GM18873 (cell line): ENCODE results near the gene APOBEC4.
"Not testable (repeated sequence)": the region's sequence is repeated elsewhere in the genome, so short reads cannot be mapped to it uniquely, and the experiment has no call there.

Experiments
- ATAC-seq: cut with Tn5 transposase; IDR thresholded peaks from one replicate; pipeline ENCODE4 v1.9.1; 2021; ENCODE audit warnings: mild to moderate bottlenecking, moderate library complexity, moderate number of reproducible peaks; ENCODE audit not compliant: unreplicated experiment, low FRiP score

APOBEC4 gene, protein sequence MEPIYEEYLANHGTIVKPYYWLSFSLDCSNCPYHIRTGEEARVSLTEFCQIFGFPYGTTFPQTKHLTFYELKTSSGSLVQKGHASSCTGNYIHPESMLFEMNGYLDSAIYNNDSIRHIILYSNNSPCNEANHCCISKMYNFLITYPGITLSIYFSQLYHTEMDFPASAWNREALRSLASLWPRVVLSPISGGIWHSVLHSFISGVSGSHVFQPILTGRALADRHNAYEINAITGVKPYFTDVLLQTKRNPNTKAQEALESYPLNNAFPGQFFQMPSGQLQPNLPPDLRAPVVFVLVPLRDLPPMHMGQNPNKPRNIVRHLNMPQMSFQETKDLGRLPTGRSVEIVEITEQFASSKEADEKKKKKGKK

DNA sequence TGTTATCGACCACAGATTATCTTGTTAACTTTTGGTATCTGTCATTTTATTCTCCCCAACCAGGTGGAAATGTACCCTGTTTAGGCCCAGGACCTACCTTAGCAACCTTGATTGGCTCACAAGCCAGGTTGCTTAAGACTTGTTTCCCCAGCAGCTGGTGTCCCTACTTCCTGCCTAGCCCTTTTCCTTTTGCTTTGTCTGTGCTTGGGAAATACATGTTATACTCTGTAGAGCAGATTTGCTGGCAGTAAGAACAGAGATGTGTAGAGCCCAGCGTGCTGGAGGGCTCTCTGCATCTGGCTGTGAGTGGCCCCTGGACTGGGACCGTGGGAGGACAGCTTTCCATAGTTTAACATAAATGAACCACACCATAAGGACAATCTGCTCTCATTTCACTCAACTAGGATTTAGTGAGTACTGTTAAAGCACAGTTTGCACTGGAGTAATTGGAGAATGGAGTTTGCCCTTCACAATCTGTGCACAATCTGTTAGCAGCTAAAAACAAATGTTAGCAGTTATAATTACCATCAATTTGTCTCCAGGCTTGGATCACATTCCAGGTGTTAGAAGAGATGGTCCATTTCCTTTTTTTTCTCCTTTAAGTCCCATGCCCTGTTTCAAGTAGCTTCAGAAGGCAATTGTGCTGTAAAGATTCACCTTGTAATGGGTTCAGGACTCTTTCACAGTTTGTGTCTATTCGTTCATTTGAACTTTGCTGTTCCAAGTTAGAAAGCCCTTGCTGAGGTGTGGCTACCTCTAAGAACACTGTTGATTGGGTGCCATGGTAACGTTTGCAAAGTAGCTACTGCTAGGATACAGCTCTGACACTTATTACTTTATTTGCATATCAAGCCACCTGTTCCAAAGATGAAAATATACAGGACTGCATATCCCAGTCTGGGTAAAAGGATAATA, at the start of gene APOBEC4:
Gene APOBEC4, minus strand, starts transcription at position 770 of the 915 bp plus-strand sequence. CDS start 4,535 bp downstream, outside the sequence.
- no peak for ATAC-seq

DNA sequence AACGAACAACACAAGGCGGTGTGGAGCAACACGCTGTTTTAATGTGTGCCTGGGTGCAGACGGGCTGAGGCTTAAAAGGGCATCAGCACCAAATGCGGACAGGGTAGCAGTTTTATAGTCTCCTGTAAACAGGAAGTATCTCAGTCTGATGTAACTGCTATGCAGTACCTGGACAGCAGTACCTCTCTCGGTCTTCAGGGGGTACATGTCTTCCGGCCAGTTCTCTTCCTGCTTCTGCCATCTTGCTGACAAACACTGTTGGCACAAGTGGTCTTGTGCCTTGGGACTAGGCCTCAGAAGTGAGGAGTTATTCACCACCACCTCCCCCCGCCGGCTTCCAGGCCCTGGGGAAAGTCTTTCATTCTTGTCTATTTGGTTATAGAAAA, 49.7 kb upstream of the APOBEC4 start:
- ATAC-seq: no peak

DNA sequence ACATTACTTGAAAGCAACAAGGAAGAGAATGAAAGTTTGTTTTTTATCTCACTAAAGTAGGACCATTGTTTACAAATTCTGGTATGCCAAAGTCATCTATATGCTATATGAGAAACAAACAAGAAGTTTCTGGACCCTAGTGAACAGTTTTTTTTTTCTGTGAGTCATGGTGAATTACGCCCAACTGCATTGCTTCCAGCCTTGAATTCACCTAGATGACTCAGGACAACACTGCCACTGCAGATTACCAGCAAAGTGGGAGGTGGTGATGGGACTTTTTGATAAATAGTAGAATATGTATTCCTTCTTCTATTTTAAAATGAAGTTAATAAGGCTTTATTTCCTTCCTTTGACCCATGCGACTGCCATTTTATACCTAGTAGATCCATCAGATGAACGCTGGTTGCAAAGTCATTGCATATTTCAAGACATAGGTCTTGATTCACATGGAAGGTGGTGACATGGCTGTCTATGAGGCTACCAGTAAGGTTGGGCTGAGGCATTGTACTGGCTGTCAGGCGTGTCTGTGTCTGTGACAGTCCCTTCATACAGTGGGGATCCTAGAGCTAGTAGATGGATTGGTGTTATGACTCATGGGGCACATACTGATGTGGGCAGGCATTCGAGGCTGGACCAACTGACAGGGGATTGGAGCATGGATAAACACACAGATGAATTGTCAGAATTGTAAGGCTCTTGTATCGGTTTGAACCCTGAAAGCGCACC, 49.1 kb upstream of the APOBEC4 start:
- no peak for ATAC-seq

DNA sequence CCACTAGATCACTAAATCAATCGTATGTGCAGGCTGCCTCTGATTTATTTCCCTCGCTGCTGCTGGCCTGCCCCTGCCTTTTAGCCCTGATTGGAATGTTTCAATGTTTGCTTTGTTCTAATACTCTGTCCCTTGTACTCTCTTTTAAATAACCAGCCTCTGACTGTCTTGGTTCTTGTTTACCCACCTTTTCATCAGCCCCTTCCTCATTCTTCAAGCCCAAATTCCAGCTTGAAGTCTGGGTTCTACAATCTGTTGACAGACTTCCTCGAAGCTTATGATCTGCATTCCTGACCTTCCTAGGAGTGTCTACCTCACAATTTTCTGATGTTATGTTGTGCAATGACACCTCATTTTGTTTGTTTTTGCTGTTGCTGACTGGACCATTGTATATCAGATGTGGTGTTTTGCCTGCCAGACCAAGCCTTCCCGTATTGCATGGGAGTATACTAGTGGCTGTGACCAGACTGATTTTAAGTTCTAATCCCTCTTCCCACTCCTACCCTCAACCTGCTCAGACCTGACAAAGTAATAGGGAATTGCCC, 46.6 kb upstream of the APOBEC4 start:
- no peak for ATAC-seq

DNA sequence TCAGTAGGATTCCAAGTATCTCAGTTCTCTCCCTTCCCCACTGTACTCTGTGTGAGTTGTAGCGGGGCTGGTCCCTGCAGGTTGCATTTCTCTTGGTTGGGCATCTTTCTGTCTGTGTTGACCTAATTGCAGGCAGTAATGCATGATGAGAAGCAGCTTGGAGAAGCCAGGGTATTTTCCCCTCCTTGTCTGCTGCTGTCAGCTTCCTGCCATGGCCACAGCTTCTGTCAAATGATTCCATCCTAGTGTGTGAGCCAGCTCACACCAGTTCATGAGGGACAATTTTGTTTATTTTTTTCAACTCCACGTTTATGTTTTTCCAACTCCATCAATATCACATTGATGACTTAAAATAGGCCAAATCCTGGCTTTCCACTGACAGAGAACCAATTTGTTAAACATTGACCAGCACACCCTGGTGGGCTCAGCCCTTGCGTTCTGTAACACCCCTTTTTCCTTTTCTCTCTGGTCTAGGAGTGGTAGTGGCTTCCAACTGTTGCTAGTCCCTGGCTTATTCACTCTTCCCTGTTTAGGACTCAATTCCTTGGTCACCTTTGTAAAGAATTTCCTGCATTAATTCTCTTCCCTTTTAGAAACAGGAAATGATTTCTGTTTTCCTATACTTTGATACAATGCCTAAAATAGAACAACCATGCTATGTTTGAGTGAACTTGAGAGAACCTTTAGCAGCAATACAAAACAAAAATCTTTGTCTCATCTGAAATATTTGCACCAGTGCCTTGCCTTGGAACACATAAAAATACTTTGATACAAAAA, 44.9 kb upstream of the APOBEC4 start:
- ATAC-seq: no peak

DNA sequence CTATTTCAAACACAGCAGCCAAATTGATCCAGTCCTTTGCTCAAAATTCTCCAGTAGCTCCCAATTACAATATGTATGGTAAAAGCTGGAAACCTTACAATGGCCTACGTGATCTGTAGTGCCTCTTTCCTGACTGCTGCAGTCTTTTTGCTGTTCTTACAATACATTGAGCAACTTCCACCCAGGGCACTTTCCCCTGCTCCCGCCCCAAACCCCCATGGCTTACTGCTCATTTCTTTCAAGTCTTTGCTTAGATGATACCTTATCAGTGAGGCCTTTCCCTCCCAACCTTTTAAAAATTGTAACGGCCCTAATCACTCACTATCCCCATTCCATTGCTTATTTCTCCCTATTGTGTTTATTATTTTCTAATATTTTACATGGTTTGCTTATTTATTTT, 43.9 kb upstream of the APOBEC4 start:
- ATAC-seq: no peak

DNA sequence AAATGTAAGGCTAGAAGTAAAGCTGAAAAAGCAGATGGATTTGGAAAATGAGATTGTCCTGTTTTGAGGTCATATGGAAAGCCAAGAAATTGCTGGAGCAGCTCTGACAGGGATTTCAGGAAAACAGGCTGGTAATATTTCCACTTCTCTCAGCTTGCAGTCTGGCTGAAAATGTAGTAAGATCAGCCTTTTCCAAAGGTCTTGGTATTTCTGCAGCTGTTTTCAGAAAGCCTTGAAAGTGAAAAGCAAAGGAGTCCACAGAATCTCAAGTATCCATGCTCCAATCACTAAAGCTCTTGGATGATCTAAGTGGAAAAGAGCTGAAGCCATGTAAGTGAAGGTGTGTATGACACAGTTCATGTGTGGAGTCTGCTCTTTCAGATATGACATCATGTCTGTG, 41.6 kb upstream of the APOBEC4 start:
- ATAC-seq: no peak

DNA sequence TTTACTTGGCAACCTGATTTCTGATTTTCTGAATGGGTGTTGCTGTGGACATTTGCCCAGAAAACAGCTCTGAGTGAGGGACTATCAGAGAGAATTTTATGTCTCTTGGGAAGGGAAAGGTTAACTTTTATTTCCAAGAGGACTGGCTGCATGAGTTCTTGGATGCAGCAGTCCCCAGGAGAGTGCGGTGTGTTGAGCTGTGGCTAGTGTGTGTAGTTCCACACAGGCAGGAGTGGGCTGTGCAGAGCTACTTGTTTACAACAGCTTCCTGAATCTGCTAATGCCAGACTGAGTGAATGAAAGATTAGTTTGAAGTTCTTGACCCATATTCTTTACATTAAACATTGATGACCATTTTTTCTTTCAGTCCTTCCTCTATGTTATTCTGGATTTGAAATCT, 41.0 kb upstream of the APOBEC4 start:
- no peak for ATAC-seq

DNA sequence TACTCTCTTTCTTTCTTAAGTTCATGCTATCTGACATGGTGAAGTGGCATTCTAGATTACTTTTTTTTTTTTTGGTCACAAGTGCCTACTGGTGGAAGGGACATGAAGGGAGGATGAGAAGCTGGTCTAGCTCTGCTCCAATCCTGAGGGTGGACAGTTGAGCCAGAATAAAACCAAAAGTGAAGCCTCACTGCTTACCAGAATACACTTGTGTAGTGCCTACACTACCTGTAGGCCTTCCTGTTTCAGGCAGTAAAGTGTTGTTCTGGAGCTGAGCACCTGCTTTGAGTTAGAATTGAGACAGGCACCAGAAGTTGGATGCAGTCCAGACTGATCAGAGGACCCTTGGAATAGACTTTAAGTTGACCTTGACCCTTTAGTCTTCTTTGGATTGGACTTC, 40.4 kb upstream of the APOBEC4 start:
- ATAC-seq: no peak

DNA sequence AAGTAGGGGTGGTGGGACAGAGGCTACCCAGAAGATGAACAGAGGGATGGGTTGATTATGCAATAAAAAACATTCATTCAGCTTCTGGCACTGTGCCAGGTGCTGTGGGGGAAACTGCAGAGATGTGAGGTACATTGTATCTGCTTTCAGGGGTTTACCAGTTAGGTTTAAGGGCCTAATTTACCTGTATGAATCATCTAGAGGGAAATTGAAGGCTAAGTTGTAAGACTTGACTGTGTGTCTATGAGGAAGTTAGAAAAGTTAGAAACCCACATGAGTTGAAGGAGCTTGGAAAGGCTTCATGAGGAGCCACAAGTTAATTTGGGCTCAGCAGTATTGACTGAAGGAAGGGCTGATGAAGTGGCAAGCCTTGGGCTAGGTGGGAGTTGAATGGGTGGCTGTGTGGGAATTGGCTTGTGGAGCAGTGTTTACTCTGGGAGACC, 36.7 kb upstream of the APOBEC4 start:
- no peak for ATAC-seq

DNA sequence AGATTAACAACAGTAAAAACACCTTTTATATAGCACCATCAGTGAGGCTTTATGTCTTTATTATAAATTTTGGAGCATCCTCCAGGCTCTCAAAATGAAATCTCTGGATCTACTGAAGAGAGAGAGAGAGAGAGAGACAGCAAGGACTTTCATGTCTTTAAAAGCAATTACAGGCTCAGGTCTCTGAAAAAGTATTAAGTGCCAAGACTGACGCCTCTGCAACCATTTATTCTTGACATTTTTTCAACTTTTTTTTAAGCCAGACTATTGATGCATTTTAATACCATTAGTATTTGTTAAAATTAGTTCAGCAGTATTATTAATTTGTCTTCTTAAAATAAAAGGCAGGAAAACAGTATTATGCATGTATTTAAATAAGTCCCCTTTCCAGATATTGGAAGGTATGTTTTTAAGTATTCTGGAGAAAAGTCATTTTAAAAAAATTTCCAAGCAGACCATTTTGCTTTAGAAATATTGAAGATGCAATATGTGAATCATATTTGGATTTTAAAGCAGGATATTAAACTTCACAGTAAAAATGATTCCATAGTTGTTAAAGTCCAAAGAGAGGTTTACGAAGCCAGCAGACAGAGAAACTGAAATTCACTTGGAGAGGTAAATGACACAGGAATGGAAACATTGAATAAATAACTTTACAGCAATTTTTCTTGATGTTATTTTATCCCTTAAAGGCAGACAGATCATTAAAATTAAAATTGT, 35.4 kb upstream of the APOBEC4 start:
- ATAC-seq: no peak

DNA sequence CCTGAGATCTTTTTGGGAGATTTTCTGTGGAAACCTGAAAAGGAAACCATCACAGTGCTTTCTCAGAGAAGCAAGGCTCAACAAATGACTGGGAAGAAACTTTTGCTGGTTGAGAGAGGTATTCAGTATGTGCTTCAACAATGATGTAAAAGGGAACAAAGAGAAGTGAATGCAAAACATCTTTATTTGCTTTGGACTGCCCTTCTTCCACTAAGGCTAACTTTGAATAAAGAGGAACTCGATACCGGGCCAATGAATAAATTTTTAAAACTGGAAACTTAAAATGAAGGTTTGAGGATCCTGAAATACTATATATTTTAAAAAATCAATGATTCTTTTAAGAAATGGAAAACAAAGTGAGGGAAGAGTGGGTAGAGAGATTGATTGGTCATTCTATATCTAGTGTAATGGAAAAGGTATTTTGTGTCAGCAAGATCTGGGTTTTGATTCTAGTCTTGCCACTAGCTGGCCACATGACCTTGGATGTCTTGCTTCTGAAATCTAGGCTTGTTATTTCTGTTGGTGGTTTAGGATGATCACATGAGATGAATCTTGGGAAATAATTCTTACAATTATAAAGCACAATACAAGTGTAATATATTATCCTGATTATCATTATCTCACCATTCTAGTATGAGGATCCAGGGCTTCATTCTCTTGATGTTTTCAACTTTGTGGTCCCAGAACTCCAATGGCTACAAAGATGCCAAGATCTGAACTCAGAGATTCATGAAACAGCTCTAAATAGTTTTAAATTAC, 34.6 kb upstream of the APOBEC4 start:
- no peak for ATAC-seq

DNA sequence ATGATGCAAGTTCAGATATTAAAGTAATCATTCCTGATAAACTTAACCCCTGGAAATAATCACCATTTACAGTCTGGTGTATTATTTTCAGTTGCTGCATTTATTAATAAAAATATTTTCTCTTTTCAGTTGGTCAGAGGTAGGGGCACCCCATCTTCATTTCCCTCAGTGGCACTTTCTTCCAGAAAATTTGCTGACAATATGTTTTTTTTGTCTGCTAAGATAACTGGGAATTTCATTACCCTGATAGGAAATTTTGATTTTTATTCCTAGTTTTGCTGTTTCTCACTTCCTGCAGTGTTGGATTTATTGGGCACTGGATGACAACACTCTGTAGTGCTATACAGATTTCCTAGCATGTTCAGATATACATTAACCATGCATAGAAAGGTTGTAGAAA, 33.1 kb upstream of the APOBEC4 start:
- no peak for ATAC-seq

DNA sequence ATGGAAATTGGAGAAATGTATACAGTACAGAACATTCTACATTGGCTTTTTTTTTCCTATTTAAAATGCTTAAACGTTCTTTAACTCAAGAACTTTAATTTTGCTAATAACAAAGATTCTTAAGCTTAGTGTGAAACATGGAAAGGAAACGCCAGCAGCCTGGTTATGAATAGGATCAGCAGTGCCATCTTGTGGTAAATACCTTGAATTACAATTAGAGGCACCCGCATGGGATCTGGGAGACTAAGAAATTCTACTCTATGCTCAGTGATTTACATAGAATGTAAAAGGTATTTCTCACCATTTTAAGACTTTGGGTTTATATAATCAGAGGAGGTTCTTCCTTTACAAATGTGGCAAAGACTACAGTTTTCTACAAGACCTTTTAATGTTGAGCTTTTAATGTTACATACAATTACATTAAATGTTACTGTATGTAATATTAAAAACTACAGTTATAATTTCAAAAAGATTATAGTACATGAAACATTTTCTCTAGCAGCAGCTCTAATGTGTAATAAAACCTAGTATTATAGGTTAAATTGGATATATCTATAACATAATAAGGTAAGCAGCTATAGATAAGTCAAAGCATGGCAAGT, 32.1 kb upstream of the APOBEC4 start:
- no peak for ATAC-seq

DNA sequence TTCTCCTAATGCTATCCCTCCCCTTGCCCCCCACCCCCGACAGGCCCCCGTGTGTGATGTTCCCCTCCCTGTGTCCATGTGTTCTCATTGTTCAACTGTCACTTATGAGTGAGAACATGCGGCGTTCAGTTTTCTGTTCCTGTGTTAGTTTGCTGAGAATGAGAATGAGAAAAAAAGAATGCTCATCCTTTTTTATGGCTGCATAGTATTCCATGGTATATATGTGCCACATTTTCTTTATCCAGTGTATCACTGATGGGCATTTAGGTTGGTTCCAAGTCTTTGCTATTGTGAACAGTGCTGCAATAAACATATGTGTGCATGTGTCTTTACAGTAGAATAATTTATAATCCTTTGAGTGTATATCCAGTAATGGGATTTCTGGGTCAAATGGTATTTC, 26.2 kb upstream of the APOBEC4 start:
- ATAC-seq: not testable (repeated sequence)

DNA sequence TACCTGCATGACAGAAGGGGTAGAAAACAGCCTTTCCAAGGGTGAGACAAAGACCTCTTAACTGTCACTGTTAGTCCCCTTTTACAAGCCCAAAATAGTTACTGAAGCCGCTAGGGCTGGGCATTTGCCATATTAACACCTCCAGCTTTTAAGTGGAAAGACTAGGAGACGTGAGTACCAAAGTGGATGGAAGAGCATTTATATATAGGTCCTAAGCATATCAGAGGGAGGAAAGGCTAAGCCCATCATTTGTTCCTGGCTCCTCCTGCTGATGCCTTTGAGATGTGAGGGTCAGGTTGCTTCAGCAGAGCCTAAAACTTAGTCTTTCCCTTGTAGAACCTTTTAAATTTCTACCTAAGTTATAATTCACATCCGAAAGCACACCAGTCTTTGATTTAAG, 25.7 kb upstream of the APOBEC4 start:
- ATAC-seq: no peak

DNA sequence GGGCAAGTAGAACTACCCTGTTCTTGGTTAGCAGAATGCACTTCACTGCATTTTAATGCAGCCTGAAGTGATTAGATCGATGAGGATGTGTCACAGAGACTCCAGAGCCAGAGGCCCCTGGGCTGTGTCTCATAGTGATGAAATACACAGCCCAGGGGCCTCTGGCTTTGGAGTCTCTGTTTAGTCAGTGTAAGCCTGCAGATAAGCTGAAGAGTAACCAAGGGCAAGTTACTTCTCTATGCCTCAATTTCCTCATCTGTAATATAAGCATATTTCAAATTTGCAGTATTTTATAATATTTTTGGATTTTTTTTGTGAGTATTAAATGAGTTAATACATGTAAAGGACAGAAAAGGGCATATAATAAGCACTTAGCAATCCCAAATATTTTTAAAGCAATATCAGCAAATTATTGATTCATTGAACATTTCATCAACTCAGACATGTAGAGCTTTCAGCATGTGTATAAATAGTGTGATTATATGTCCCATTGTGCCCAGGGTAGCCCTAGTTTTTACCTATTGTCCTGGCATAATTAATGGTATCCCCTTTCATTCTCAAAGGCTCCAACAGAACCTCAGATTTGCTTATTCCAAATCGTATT, 23.6 kb upstream of the APOBEC4 start:
- no peak for ATAC-seq
